H9 (cell line): ENCODE data around the gene ARHGEF1. TPM values are rescaled to one million over a fixed set of nuclear protein-coding genes. Genes with fewer than 3 reads are reported as not detected.

Experiments used
- DNase-seq: peaks from one replicate; pipeline ENCODE4 v3.0.0-alpha.2; 2017
- H2AFZ ChIP-seq: one replicate; pipeline ENCODE4 v1.6.1; 2013; ENCODE audit warnings: mild to moderate bottlenecking, low read length, control low read depth, moderate library complexity
- H2AK5ac ChIP-seq: 2 replicates; pipeline ENCODE4 v1.6.1; 2013; ENCODE audit warnings: low read length, control low read depth, mixed read lengths; ENCODE audit not compliant: insufficient read length
- H2BK120ac ChIP-seq: one replicate; pipeline ENCODE4 v1.6.1; 2013; ENCODE audit warnings: low read depth, mild to moderate bottlenecking, low read length, control low read depth, inconsistent platforms; ENCODE audit not compliant: poor library complexity, severe bottlenecking
- H2BK12ac ChIP-seq: 2 replicates; pipeline ENCODE4 v1.6.1; 2013; ENCODE audit warnings: low read length, control low read depth, mixed read lengths, low read depth; ENCODE audit not compliant: insufficient read length
- H2BK15ac ChIP-seq: 2 replicates; pipeline ENCODE4 v1.6.1; 2013; ENCODE audit warnings: low read depth, low read length, control low read depth
- H2BK20ac ChIP-seq: one replicate; pipeline ENCODE4 v1.6.1; 2013; ENCODE audit warnings: low read depth, mild to moderate bottlenecking, low read length, control low read depth, inconsistent platforms; ENCODE audit not compliant: poor library complexity, severe bottlenecking
- H2BK5ac ChIP-seq: 2 replicates; pipeline ENCODE4 v1.6.1; 2013; ENCODE audit warnings: low read length, control low read depth, mixed read lengths; ENCODE audit not compliant: insufficient read length
- H3K14ac ChIP-seq: 2 replicates; pipeline ENCODE4 v1.6.1; 2013; ENCODE audit warnings: low read length, control low read depth; ENCODE audit not compliant: insufficient read depth
- H3K18ac ChIP-seq: 2 replicates; pipeline ENCODE4 v1.6.1; 2013; ENCODE audit warnings: low read depth, mild to moderate bottlenecking, mixed read lengths, low read length, control low read depth; ENCODE audit not compliant: insufficient read length
- H3K23ac ChIP-seq: 2 replicates; pipeline ENCODE4 v1.6.1; 2013; ENCODE audit warnings: low read length, control low read depth, mixed read lengths, low read depth; ENCODE audit not compliant: insufficient read length
- H3K23me2 ChIP-seq: 2 replicates; pipeline ENCODE4 v1.6.1; 2013; ENCODE audit warnings: low read depth, mild to moderate bottlenecking, mixed read lengths, low read length, control low read depth; ENCODE audit not compliant: insufficient read length, poor library complexity, severe bottlenecking
- H3K27ac ChIP-seq: 2 replicates; pipeline ENCODE4 v1.5.1; 2013; ENCODE audit warnings: low read length, control low read depth, mixed read lengths, low read depth; ENCODE audit not compliant: insufficient read length
- H3K27me3 ChIP-seq: 2 replicates; pipeline ENCODE4 v1.6.1; 2013; ENCODE audit warnings: low read length, control low read depth, inconsistent platforms; ENCODE audit not compliant: insufficient read depth
- H3K4ac ChIP-seq: 2 replicates; pipeline ENCODE4 v1.6.1; 2013; ENCODE audit warnings: low read depth, mild to moderate bottlenecking, control low read depth, inconsistent platforms, low read length, moderate library complexity
- H3K4me1 ChIP-seq: 2 replicates; pipeline ENCODE4 v1.6.1; 2013; ENCODE audit warnings: low read length, control low read depth, inconsistent platforms; ENCODE audit not compliant: insufficient read depth
- H3K4me2 ChIP-seq: 2 replicates; pipeline ENCODE4 v1.6.1; 2013; ENCODE audit warnings: low read length, control low read depth, mixed read lengths; ENCODE audit not compliant: insufficient read length, insufficient read depth
- H3K56ac ChIP-seq: 2 replicates; pipeline ENCODE4 v1.6.1; 2013; ENCODE audit warnings: low read depth, mild to moderate bottlenecking, mixed read lengths, low read length, control low read depth; ENCODE audit not compliant: insufficient read length
- H3K79me1 ChIP-seq: 2 replicates; pipeline ENCODE4 v1.6.1; 2013; ENCODE audit warnings: low read depth, mild to moderate bottlenecking, moderate library complexity, low read length, control low read depth, inconsistent platforms; ENCODE audit not compliant: insufficient read depth, poor library complexity, severe bottlenecking
- H3K79me2 ChIP-seq: 2 replicates; pipeline ENCODE4 v1.6.1; 2013; ENCODE audit warnings: low read length, control low read depth, inconsistent platforms; ENCODE audit not compliant: insufficient read depth
- H3K9ac ChIP-seq: 2 replicates; pipeline ENCODE4 v1.6.1; 2013; ENCODE audit warnings: low read length, control low read depth, mixed read lengths; ENCODE audit not compliant: insufficient read length; ENCODE audit errors: extremely low read depth
- H3K9me3 ChIP-seq: one replicate; pipeline ENCODE4 v1.6.1; 2013; ENCODE audit warnings: low read depth, low read length, inconsistent platforms; ENCODE audit not compliant: control insufficient read depth
- H3T11ph ChIP-seq: one replicate; pipeline ENCODE4 v1.6.1; 2013; ENCODE audit warnings: mild to moderate bottlenecking, low read length, control low read depth, inconsistent platforms
- H4K20me1 ChIP-seq: one replicate; pipeline ENCODE4 v1.6.1; 2013; ENCODE audit not compliant: control insufficient read depth, insufficient read length, insufficient read depth
- H4K5ac ChIP-seq: 2 replicates; pipeline ENCODE4 v1.6.1; 2013; ENCODE audit warnings: low read depth, mild to moderate bottlenecking, mixed read lengths, low read length, control low read depth; ENCODE audit not compliant: insufficient read length
- H4K8ac ChIP-seq: replicated peaks from 2 replicates; pipeline ENCODE4 v1.6.1; 2013; ENCODE audit warnings: low read length, control low read depth, mixed read lengths, low read depth; ENCODE audit not compliant: insufficient read length
- H4K91ac ChIP-seq: 2 replicates; pipeline ENCODE4 v1.6.1; 2013; ENCODE audit warnings: low read depth, mild to moderate bottlenecking, moderate library complexity, mixed read lengths, low read length, control low read depth; ENCODE audit not compliant: insufficient read length
- H3K27ac Mint-ChIP-seq, 3 experiments: 2 replicates in 2 of 3; 3 replicates in 1 of 3; pipeline ENCODE4 v1.8.0; 2020 to 2021; ENCODE audit warnings: mixed read lengths in 3 of 3, mild to moderate bottlenecking in 1 of 3, moderate library complexity in 1 of 3
- H3K27me3 Mint-ChIP-seq: 2 replicates; pipeline ENCODE4 v1.8.0; 2021; ENCODE audit warnings: low read depth, mild to moderate bottlenecking, moderate library complexity, mixed read lengths
- H3K36me3 Mint-ChIP-seq, 3 experiments: 2 replicates in 2 of 3; 3 replicates in 1 of 3; pipeline ENCODE4 v1.8.0; 2020 to 2021; ENCODE audit warnings: low read depth in 3 of 3, mixed read lengths in 3 of 3; ENCODE audit not compliant: insufficient read depth in 1 of 3
- H3K4me1 Mint-ChIP-seq, 2 experiments: 2 replicates each; pipeline ENCODE4 v1.8.0; 2020; ENCODE audit warnings: mixed read lengths in 2 of 2
- H3K4me3 Mint-ChIP-seq, 2 experiments: 2 replicates in 1 of 2; 3 replicates in 1 of 2; pipeline ENCODE4 v1.8.0; 2020 to 2021; ENCODE audit warnings: mild to moderate bottlenecking in 2 of 2, mixed read lengths in 2 of 2, moderate library complexity in 1 of 2
- H3K9me3 Mint-ChIP-seq, 2 experiments: 2 replicates in 1 of 2; 3 replicates in 1 of 2; pipeline ENCODE4 v1.8.0; 2020; ENCODE audit warnings: mild to moderate bottlenecking in 2 of 2, mixed read lengths in 2 of 2, moderate library complexity in 1 of 2
- WGBS: extraction: QIAGEN DNeasy Blood & Tissue Kit; methylation state at CpG from one replicate; pipeline ENCODE4 v1.1.7; 2013; ENCODE audit warnings: missing lambda C conversion rate, low lambda C conversion rate, mixed read lengths; ENCODE audit not compliant: insufficient read length; ENCODE audit errors: extremely low coverage; 5-methylcytosine and 5-hydroxymethylcytosine counted together
- total RNA-seq: library from RNA; stranded (reverse); gene quantifications from 2 replicates; pipeline ENCODE4 v1.2.1, GENCODE V29; 2021
- TF ChIP-seq, protein P1 (sequence below): fragments of 200-600 bp; sonication (generic); conservative IDR thresholded peaks from 3 replicates; pipeline ENCODE4 v1.8.0; 2021; ENCODE audit warnings: antibody characterized with exemption, mild to moderate bottlenecking

Gene ARHGEF1
- total RNA-seq, 1 experiment from 2014 or later, result 50.3 TPM

DNA sequence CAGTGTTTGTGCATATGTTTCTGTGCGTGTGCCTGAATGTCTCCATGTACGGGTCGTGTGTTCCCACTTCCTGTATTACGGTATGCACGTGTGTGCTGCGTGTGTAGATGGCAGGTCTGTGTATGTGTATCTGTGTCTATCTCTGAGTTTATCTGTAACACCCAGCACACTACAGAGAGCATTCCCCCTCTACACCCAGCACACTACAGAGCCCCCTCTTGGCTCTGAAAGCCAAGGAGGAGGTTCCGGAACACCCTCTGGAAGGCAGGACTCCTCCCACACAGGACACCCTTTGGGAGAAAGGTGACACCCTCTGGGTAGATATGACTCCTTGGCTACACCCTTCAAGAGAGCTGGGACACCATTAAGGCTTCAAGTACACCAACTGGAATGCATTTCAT lies 47.3 kb downstream of the ARHGEF1 start:
- H3K23me2 ChIP-seq, result peaks cover 2% of the 10 kb centered on the region
- no peaks in the 10 kb centered on the region; the same call in 1 of the 2 replicates for H3K27me3 Mint-ChIP-seq
- H3K79me2 ChIP-seq, result no peaks in the 10 kb centered on the region
- H3K56ac ChIP-seq, result no peak overlapping the region
- H3K14ac ChIP-seq, result no peak overlapping the region
- H3K27ac ChIP-seq, result no peak overlapping the region
- WGBS, result no CpG with 5 or more reads among the region's 7 CpGs
- H3K27me3 ChIP-seq, result peaks cover 90% of the 10 kb centered on the region
- H2BK12ac ChIP-seq, result no peak overlapping the region
- H3K4me3 Mint-ChIP-seq, result no peak overlapping the region
- no peak overlapping the region for H3K23ac ChIP-seq
- no peak overlapping the region for H3K4me2 ChIP-seq
- peaks cover 5% of the 10 kb centered on the region; the same call in 1 of the 2 replicates for H3K4me1 ChIP-seq
- H3K36me3 Mint-ChIP-seq, result no peaks in the 10 kb centered on the region
- no peaks in the 10 kb centered on the region for H3K79me1 ChIP-seq
- no peak overlapping the region for H3K9ac ChIP-seq
- no peak overlapping the region for H2AK5ac ChIP-seq
- no peak overlapping the region for H4K8ac ChIP-seq
- peaks cover 0 to 3% of the 10 kb centered on the region in 2 experiments; a peak in 3 of 5 replicates for H3K9me3 Mint-ChIP-seq
- H3K4me1 Mint-ChIP-seq, result peaks cover 24 to 51% of the 10 kb centered on the region in 2 experiments
- no peaks in the 10 kb centered on the region for H3K9me3 ChIP-seq
- no peak overlapping the region for H2BK120ac ChIP-seq
- no peak overlapping the region for H2BK20ac ChIP-seq
- no peak overlapping the region for H4K5ac ChIP-seq
- no peak overlapping the region for H3K27ac Mint-ChIP-seq
- no peak overlapping the region for H3K18ac ChIP-seq
- H3T11ph ChIP-seq, result no peak overlapping the region
- no peak for DNase-seq
- TF ChIP-seq, protein P1, sequence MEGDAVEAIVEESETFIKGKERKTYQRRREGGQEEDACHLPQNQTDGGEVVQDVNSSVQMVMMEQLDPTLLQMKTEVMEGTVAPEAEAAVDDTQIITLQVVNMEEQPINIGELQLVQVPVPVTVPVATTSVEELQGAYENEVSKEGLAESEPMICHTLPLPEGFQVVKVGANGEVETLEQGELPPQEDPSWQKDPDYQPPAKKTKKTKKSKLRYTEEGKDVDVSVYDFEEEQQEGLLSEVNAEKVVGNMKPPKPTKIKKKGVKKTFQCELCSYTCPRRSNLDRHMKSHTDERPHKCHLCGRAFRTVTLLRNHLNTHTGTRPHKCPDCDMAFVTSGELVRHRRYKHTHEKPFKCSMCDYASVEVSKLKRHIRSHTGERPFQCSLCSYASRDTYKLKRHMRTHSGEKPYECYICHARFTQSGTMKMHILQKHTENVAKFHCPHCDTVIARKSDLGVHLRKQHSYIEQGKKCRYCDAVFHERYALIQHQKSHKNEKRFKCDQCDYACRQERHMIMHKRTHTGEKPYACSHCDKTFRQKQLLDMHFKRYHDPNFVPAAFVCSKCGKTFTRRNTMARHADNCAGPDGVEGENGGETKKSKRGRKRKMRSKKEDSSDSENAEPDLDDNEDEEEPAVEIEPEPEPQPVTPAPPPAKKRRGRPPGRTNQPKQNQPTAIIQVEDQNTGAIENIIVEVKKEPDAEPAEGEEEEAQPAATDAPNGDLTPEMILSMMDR, result no peak
- no peak overlapping the region for H2BK5ac ChIP-seq
- no peak overlapping the region for H4K91ac ChIP-seq
- H2BK15ac ChIP-seq, result no peak overlapping the region
- no peaks in the 10 kb centered on the region for H4K20me1 ChIP-seq
- no peak overlapping the region for H2AFZ ChIP-seq
- no peak overlapping the region for H3K4ac ChIP-seq
